Keratinocyte (primary cell): ENCODE results near the gene SCD5. TPM values are rescaled to one million over a fixed set of nuclear protein-coding genes. Genes with fewer than 3 reads are reported as not detected.

ENCODE experiments used
- DNase-seq: peaks from one replicate; pipeline ENCODE4 v3.0.0-alpha.2; 2011; ENCODE audit warnings: low read depth, missing footprints, low spot score
- FAIRE-seq: peaks from 2 replicates; lab custom pipeline; 2011; peaks lifted over from hg19 to GRCh38; lab: Jason Lieb, UNC
- H2AFZ ChIP-seq: 2 replicates; pipeline ENCODE4 v1.6.0; 2012; ENCODE audit warnings: low read length, control low read depth, inconsistent platforms; ENCODE audit not compliant: control insufficient read depth
- H3K27ac ChIP-seq: 2 replicates; pipeline ENCODE4 v1.5.1; 2011; ENCODE audit warnings: low read length; ENCODE audit not compliant: control insufficient read depth, insufficient read depth
- H3K27me3 ChIP-seq: 3 replicates; pipeline ENCODE4 v1.6.0; 2011; ENCODE audit warnings: low read length; ENCODE audit not compliant: control insufficient read depth, insufficient read depth; ENCODE audit errors: extremely low read depth
- H3K36me3 ChIP-seq, 2 experiments: 2 replicates in 1 of 2; 3 replicates in 1 of 2; pipeline ENCODE4 v1.5.1; 2011; ENCODE audit warnings: low read length in 2 of 2, mild to moderate bottlenecking in 1 of 2; ENCODE audit not compliant: control insufficient read depth in 2 of 2, insufficient read depth in 2 of 2; ENCODE audit errors: extremely low read depth in 1 of 2
- H3K4me1 ChIP-seq: 3 replicates; pipeline ENCODE4 v1.5.1; 2011; ENCODE audit warnings: low read length; ENCODE audit not compliant: control insufficient read depth, insufficient read depth; ENCODE audit errors: extremely low read depth
- H3K4me2 ChIP-seq: 3 replicates; pipeline ENCODE4 v1.6.0; 2011; ENCODE audit warnings: low read depth, low read length; ENCODE audit not compliant: control insufficient read depth, insufficient read depth; ENCODE audit errors: extremely low read depth
- H3K4me3 ChIP-seq, 3 experiments: fragments of 200-600 bp in 1 of 3; sonication (generic) in 1 of 3; 2 replicates in 2 of 3; 3 replicates in 1 of 3; pipeline ENCODE4 v1.5.1; 2011 to 2016; ENCODE audit warnings: low read length in 3 of 3, mild to moderate bottlenecking in 3 of 3, control low read depth in 2 of 3, inconsistent platforms in 1 of 3, low read depth in 1 of 3, mixed read lengths in 1 of 3, mixed run types in 1 of 3, moderate library complexity in 1 of 3; ENCODE audit not compliant: control insufficient read depth in 2 of 3, insufficient read depth in 2 of 3; ENCODE audit errors: extremely low read depth in 1 of 3
- H3K79me2 ChIP-seq: 2 replicates; pipeline ENCODE4 v1.6.0; 2012; ENCODE audit warnings: low read length; ENCODE audit not compliant: control insufficient read depth, insufficient read depth
- H3K9ac ChIP-seq: 3 replicates; pipeline ENCODE4 v1.6.0; 2011; ENCODE audit warnings: low read length; ENCODE audit not compliant: control insufficient read depth, insufficient read depth; ENCODE audit errors: extremely low read depth
- H3K9me1 ChIP-seq: 3 replicates; pipeline ENCODE4 v1.6.0; 2011; ENCODE audit warnings: low read length; ENCODE audit not compliant: control insufficient read depth, insufficient read depth; ENCODE audit errors: extremely low read depth
- H3K9me3 ChIP-seq: 2 replicates; pipeline ENCODE4 v1.5.1; 2012; ENCODE audit warnings: low read depth, low read length; ENCODE audit not compliant: control insufficient read depth
- H4K20me1 ChIP-seq: 3 replicates; pipeline ENCODE4 v1.6.0; 2011; ENCODE audit warnings: low read length; ENCODE audit not compliant: control insufficient read depth, insufficient read depth; ENCODE audit errors: extremely low read depth
- CTCF ChIP-seq, 3 experiments: IDR thresholded peaks in 1 of 3; conservative IDR thresholded peaks in 1 of 3; optimal IDR thresholded peaks in 1 of 3; 2 replicates in 2 of 3; 3 replicates in 1 of 3; pipeline versions ENCODE3 to v1.5.1; 2011; ENCODE audit warnings: low read length in 3 of 3, mild to moderate bottlenecking in 3 of 3, moderate library complexity in 2 of 3, control low read depth in 1 of 3, inconsistent platforms in 1 of 3; ENCODE audit not compliant: insufficient read depth in 2 of 3; ENCODE audit errors: extremely low read depth in 1 of 3
- EZH2 ChIP-seq: IDR thresholded peaks from one replicate; pipeline ENCODE4 v1.6.1; 2012; ENCODE audit warnings: inconsistent platforms, mild to moderate bottlenecking, low read length, moderate library complexity
- dilution Hi-C: fragments of 300-500 bp; cut with MboI; formaldehyde crosslinking; loops from one replicate; pipeline ENCODE4 v1.7.0; 2020; ENCODE audit warnings: low sequenced_read_pairs; ENCODE audit not compliant: extremely low pct_ligation_motif_present
- polyA plus RNA-seq, 5 experiments: library from polyadenylated mRNA; depleted of rRNA in 3 of 5; stranded (reverse) in 3 of 5; stranded (forward) in 1 of 5; unstranded in 1 of 5; fragments of >200 nt; gene quantifications; 1 replicate in 1 of 5; 2 replicates in 3 of 5; 3 replicates in 1 of 5; pipeline versions ENCODE4 v1.2.1 to v1.2.3, GENCODE V29; 2011 to 2012; ENCODE audit warnings: missing spikeins in 2 of 5, low read depth in 1 of 5, low replicate concordance in 1 of 5

SCD5 gene
- polyA plus RNA-seq, 1 donor (not counting 4 experiments of a cell fraction or from before 2014, with no cell fraction given): 39.4 TPM

DNA sequence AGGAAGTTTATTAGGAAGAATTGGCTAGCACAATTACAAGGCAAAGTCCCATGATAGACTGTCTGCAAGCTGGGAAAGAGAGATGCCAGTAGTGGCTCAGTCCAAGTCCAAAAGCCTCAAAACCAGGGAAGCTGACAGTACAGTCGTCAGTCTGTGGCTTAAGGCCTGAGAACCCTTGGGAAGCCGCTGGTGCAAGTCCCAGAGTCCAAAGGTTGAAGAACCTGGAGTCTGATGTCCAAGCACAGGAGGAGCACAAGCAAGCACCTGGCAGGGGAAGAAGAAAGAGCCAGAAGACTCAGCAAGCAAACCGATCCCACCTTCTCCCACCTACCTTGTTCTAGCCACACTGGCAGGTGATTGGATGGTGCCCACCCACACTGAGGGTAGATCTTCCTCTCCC, 185.5 kb downstream of the SCD5 start:
- Histone ChIP-seq H3K9ac (no peak overlapping the region), H3K27ac (no peak overlapping the region), H3K9me3 (no peaks in the 10 kb centered on the region), H3K79me2 (no peaks in the 10 kb centered on the region), H3K4me3 (no peak overlapping the region), H3K4me1 (no peaks in the 10 kb centered on the region), H2AFZ (no peak overlapping the region), H3K27me3 (peaks cover 3% of the 10 kb centered on the region), H3K36me3 (no peaks in the 10 kb centered on the region), H3K9me1 (no peaks in the 10 kb centered on the region), H4K20me1 (no peaks in the 10 kb centered on the region), H3K4me2 (no peak overlapping the region)
- no peak for DNase-seq
- dilution Hi-C loops: no loop called here
- FAIRE-seq: no peak
- TF ChIP-seq EZH2 (no peak), CTCF (optimal IDR thresholded peaks at IDR 0.05 in 1 of 3, IDR thresholded peaks at IDR 0.05 in 1 of 3, conservative IDR thresholded peaks at IDR 0.05 in 1 of 3; ENCODE audit: extremely low read depth in 1 of 3, insufficient read depth in 2 of 3, low read length in 3 of 3) (no peak)

- H3K4me3 ChIP-seq: no peak overlapping the region
- no peak overlapping the region for H2AFZ ChIP-seq
- peaks cover 3% of the 10 kb centered on the region for H3K27me3 ChIP-seq
- H3K4me1 ChIP-seq: no peaks in the 10 kb centered on the region
- H3K9me1 ChIP-seq: no peaks in the 10 kb centered on the region
- H3K27ac ChIP-seq: no peak overlapping the region
- DNase-seq: no peak
- dilution Hi-C loops: no loop called here
- FAIRE-seq: no peak
- no peak overlapping the region for H3K9ac ChIP-seq
- H3K36me3 ChIP-seq: no peaks in the 10 kb centered on the region
- TF ChIP-seq CTCF (optimal IDR thresholded peaks at IDR 0.05 in 1 of 3, IDR thresholded peaks at IDR 0.05 in 1 of 3, conservative IDR thresholded peaks at IDR 0.05 in 1 of 3; ENCODE audit: extremely low read depth in 1 of 3, insufficient read depth in 2 of 3, low read length in 3 of 3): no peak
- no peak for TF ChIP-seq EZH2
- H3K9me3 ChIP-seq: no peaks in the 10 kb centered on the region
- no peaks in the 10 kb centered on the region for H4K20me1 ChIP-seq
- H3K79me2 ChIP-seq: no peaks in the 10 kb centered on the region
- no peak overlapping the region for H3K4me2 ChIP-seq
Observed at GRCh38 chr4:82611982-82612381, 186.6 kb downstream of the SCD5 start.
